ENCODE data around the gene TNFRSF4. TPM values are rescaled to one million over a fixed set of nuclear protein-coding genes. Genes with fewer than 3 reads are reported as not detected.

The TNFRSF4 gene
- total and polyA plus RNA-seq, 2 donors (not counting 1 experiment from before 2014, with no cell fraction given): 0.05 to 0.17 TPM

DNA sequence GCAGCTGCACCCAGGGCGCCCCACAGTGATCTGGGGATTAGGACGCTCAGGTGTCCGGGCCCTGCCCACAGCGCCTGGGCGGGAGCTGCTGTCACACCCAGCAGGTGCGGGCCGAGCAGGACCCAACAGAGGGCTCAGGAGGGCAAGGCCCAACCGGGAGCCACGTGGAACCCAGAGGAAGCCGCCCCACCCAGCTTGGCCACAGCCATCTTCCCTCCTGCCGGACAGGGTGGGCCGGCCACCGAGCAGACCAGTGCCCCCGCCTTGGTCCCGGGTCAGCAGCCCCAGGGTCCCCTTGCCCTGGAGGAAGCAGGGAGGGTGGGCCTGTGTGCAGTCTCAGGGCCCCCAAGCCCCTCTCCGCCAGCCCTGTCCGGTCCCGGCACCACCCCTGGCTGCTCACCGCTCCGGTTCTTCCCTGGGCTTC, 46.5 kb downstream of the TNFRSF4 start:
- Histone ChIP-seq H3K4me1 (ENCODE audit: control insufficient read depth, extremely low read depth, insufficient read depth, low read length) (no peaks in the 10 kb centered on the region), H3K9ac (ENCODE audit: insufficient read depth, low read length) (no peak overlapping the region), H3K9me3 (ENCODE audit: control insufficient read depth, insufficient read depth, low read depth, low read length) (no peaks in the 10 kb centered on the region), H3K27me3 (ENCODE audit: control insufficient read depth, insufficient read depth, low read length) (peaks cover 3% of the 10 kb centered on the region), H4K20me1 (ENCODE audit: control insufficient read depth, extremely low read depth, insufficient read depth, low read length) (no peaks in the 10 kb centered on the region), H3K27ac (ENCODE audit: insufficient read depth, low read length) (no peak overlapping the region), H3K79me2 (ENCODE audit: control insufficient read depth, insufficient read depth, low read length) (no peaks in the 10 kb centered on the region), H2AFZ (ENCODE audit: low read length) (no peak overlapping the region), H3K36me3 (ENCODE audit: control insufficient read depth, insufficient read depth, low read length) (no peaks in the 10 kb centered on the region), H3K4me2 (ENCODE audit: extremely low read depth, insufficient read depth, low read length) (no peak overlapping the region), H3K4me3 (replicated peaks in 1 of 4; ENCODE audit: control extremely low read depth in 1 of 4, insufficient read depth in 1 of 4, low read depth in 3 of 4, low read length in 4 of 4) (no peak overlapping the region)
- no peak for DNase-seq (ENCODE audit: low read depth in 2 of 2)
- TF ChIP-seq, protein P1, sequence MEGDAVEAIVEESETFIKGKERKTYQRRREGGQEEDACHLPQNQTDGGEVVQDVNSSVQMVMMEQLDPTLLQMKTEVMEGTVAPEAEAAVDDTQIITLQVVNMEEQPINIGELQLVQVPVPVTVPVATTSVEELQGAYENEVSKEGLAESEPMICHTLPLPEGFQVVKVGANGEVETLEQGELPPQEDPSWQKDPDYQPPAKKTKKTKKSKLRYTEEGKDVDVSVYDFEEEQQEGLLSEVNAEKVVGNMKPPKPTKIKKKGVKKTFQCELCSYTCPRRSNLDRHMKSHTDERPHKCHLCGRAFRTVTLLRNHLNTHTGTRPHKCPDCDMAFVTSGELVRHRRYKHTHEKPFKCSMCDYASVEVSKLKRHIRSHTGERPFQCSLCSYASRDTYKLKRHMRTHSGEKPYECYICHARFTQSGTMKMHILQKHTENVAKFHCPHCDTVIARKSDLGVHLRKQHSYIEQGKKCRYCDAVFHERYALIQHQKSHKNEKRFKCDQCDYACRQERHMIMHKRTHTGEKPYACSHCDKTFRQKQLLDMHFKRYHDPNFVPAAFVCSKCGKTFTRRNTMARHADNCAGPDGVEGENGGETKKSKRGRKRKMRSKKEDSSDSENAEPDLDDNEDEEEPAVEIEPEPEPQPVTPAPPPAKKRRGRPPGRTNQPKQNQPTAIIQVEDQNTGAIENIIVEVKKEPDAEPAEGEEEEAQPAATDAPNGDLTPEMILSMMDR (conservative IDR thresholded peaks at IDR 0.05 in 1 of 2, IDR thresholded peaks at IDR 0.05 in 1 of 2; ENCODE audit: low read depth in 1 of 2, low read length in 2 of 2): no peak
- TF ChIP-seq EZH2 (IDR thresholded peaks at IDR 0.05; ENCODE audit: low read length, missing control alignments): no peak

DNA sequence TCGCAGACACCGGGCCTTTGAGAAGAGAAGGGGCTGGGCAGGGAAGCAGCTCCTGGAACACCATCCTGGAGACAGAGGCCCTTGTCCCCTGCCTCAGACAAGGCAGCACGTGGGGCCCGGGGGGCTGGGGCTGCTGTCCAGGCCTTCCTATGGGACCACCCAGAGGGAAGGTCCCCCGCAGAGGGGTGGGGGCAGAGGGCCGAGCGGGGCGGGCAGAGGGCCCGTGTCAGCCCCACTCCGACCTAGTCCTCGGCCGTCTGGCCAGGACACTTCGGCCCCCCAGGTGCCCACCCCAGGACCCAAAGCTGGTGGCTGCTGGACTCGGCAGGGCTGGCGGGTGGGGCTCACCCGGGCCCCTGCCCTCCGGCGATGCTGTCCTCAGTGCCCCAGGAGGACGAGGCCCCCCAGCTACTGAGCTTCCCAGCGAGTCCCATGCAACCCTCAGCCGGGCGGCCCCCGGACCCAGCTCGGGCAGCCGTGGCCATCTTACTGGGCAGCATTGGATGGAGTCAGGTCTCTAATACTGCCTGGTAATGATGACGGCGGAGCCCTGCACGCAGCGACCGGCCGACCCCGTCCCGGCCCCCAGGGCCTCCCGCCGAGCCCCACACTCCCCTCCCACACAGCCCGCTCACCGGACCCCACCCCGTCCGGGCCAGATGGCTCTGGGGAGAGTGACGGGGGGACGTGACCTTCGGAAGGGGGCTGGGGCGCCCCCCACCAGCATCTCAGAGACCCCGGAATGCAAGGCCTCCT, 47.1 kb downstream of the TNFRSF4 start:
- H3K4me3 ChIP-seq (replicated peaks in 1 of 4; ENCODE audit: control extremely low read depth in 1 of 4, insufficient read depth in 1 of 4, low read depth in 3 of 4, low read length in 4 of 4): no peak overlapping the region
- no peak overlapping the region for H3K4me2 ChIP-seq (ENCODE audit: extremely low read depth, insufficient read depth, low read length)
- H3K9ac ChIP-seq (ENCODE audit: insufficient read depth, low read length): no peak overlapping the region
- DNase-seq (ENCODE audit: low read depth in 2 of 2): no peak
- TF ChIP-seq, protein P1 (conservative IDR thresholded peaks at IDR 0.05 in 1 of 2, IDR thresholded peaks at IDR 0.05 in 1 of 2; ENCODE audit: low read depth in 1 of 2, low read length in 2 of 2): no peak
- TF ChIP-seq EZH2 (IDR thresholded peaks at IDR 0.05; ENCODE audit: low read length, missing control alignments): no peak
- H3K27me3 ChIP-seq (ENCODE audit: control insufficient read depth, insufficient read depth, low read length): peaks cover 3% of the 10 kb centered on the region
- no peaks in the 10 kb centered on the region for H4K20me1 ChIP-seq (ENCODE audit: control insufficient read depth, extremely low read depth, insufficient read depth, low read length)
- H3K27ac ChIP-seq (ENCODE audit: insufficient read depth, low read length): no peak overlapping the region
- H3K9me3 ChIP-seq (ENCODE audit: control insufficient read depth, insufficient read depth, low read depth, low read length): no peaks in the 10 kb centered on the region
- H2AFZ ChIP-seq (ENCODE audit: low read length): no peak overlapping the region
- no peaks in the 10 kb centered on the region for H3K36me3 ChIP-seq (ENCODE audit: control insufficient read depth, insufficient read depth, low read length)
- no peaks in the 10 kb centered on the region for H3K4me1 ChIP-seq (ENCODE audit: control insufficient read depth, extremely low read depth, insufficient read depth, low read length)
- no peaks in the 10 kb centered on the region for H3K79me2 ChIP-seq (ENCODE audit: control insufficient read depth, insufficient read depth, low read length)

DNA sequence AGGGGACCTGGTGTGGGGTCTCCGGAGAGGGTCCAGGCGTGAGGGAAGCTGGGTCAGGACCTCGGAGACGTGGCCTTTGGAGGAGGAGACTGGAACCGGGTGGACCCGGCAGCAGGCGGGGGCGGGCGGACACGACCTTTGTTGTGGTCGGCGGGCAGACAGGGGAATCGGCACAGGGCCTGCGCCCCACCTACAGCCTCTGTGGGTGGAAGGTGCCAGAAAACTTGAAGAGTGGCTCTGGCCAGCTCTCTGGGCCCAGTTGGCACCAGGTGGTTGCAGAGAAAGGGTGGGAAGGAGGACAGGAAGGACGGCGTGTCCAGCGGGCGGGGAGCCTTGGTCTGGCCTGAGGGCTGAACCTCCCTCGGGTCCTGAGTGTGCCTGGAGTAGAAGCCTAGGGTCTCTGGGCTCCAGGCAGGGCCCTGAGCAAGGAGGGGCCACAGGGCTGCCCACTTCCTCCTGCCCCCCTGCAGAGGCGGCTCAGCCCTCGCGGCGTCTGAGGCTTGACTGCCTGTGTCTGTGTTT, 48.0 kb downstream of the TNFRSF4 start:
- TF ChIP-seq, protein P1 (conservative IDR thresholded peaks at IDR 0.05 in 1 of 2, IDR thresholded peaks at IDR 0.05 in 1 of 2; ENCODE audit: low read depth in 1 of 2, low read length in 2 of 2): no peak
- TF ChIP-seq EZH2 (IDR thresholded peaks at IDR 0.05; ENCODE audit: low read length, missing control alignments): no peak
- H4K20me1 ChIP-seq (ENCODE audit: control insufficient read depth, extremely low read depth, insufficient read depth, low read length): no peaks in the 10 kb centered on the region
- H3K9ac ChIP-seq (ENCODE audit: insufficient read depth, low read length): no peak overlapping the region
- H3K4me2 ChIP-seq (ENCODE audit: extremely low read depth, insufficient read depth, low read length): no peak overlapping the region
- no peak for DNase-seq (ENCODE audit: low read depth in 2 of 2)
- H3K4me1 ChIP-seq (ENCODE audit: control insufficient read depth, extremely low read depth, insufficient read depth, low read length): no peaks in the 10 kb centered on the region
- H3K4me3 ChIP-seq (replicated peaks in 1 of 4; ENCODE audit: control extremely low read depth in 1 of 4, insufficient read depth in 1 of 4, low read depth in 3 of 4, low read length in 4 of 4): no peak overlapping the region
- H3K27me3 ChIP-seq (ENCODE audit: control insufficient read depth, insufficient read depth, low read length): peaks cover 3% of the 10 kb centered on the region
- H3K9me3 ChIP-seq (ENCODE audit: control insufficient read depth, insufficient read depth, low read depth, low read length): no peaks in the 10 kb centered on the region
- H3K27ac ChIP-seq (ENCODE audit: insufficient read depth, low read length): no peak overlapping the region
- H2AFZ ChIP-seq (ENCODE audit: low read length): no peak overlapping the region
- H3K36me3 ChIP-seq (ENCODE audit: control insufficient read depth, insufficient read depth, low read length): no peaks in the 10 kb centered on the region
- H3K79me2 ChIP-seq (ENCODE audit: control insufficient read depth, insufficient read depth, low read length): no peaks in the 10 kb centered on the region

All from fibroblast of lung (primary cell).